ENCODE results near the gene MAPK11. TPM values are rescaled to one million over a fixed set of nuclear protein-coding genes. Genes with fewer than 3 reads are reported as not detected.

The MAPK11 gene
- polyA plus RNA-seq, 1 donor (not counting 4 experiments of a cell fraction or from before 2014, with no cell fraction given): 4.6 TPM

GRCh38 chr22:50303848-50304527, 33.8 kb upstream of the MAPK11 start:
- H3K27me3 ChIP-seq (ENCODE audit: control insufficient read depth, extremely low read depth, insufficient read depth, low read length): no peaks in the 10 kb centered on the region
- TF ChIP-seq CTCF (optimal IDR thresholded peaks at IDR 0.05 in 1 of 3, IDR thresholded peaks at IDR 0.05 in 1 of 3, conservative IDR thresholded peaks at IDR 0.05 in 1 of 3; ENCODE audit: extremely low read depth in 1 of 3, insufficient read depth in 2 of 3, low read length in 3 of 3) (no peak), EZH2 (IDR thresholded peaks at IDR 0.05; ENCODE audit: low read length) (no peak)
- FAIRE-seq (peak; percentile 32), DNase-seq (ENCODE audit: low read depth, low spot score) (no peak)
- peaks cover 5% of the 10 kb centered on the region for H3K9me1 ChIP-seq (ENCODE audit: control insufficient read depth, extremely low read depth, insufficient read depth, low read length)
- no peak overlapping the region for H2AFZ ChIP-seq (ENCODE audit: control insufficient read depth, low read length)
- dilution Hi-C loops (cut with MboI; ENCODE audit: extremely low pct_ligation_motif_present, low sequenced_read_pairs): no loop called here
- peak overlapping the region; percentile 95 for H3K4me2 ChIP-seq (ENCODE audit: control insufficient read depth, extremely low read depth, insufficient read depth, low read depth, low read length)
- H3K79me2 ChIP-seq (ENCODE audit: control insufficient read depth, insufficient read depth, low read length): peaks cover 71% of the 10 kb centered on the region
- H3K4me1 ChIP-seq (ENCODE audit: control insufficient read depth, extremely low read depth, insufficient read depth, low read length): peaks cover 56% of the 10 kb centered on the region
- H3K27ac ChIP-seq (ENCODE audit: control insufficient read depth, insufficient read depth, low read length): peak overlapping the region; percentile 86
- H3K4me3 ChIP-seq (ENCODE audit: control insufficient read depth in 2 of 3, extremely low read depth in 1 of 3, insufficient read depth in 2 of 3, low read depth in 1 of 3, low read length in 3 of 3): peak overlapping the region in 2 of 3 experiments; percentile 51 to 61
- peaks cover 7% of the 10 kb centered on the region for H4K20me1 ChIP-seq (ENCODE audit: control insufficient read depth, extremely low read depth, insufficient read depth, low read length)
- peak overlapping the region; percentile 83 for H3K9ac ChIP-seq (ENCODE audit: control insufficient read depth, extremely low read depth, insufficient read depth, low read length)
- H3K9me3 ChIP-seq (ENCODE audit: control insufficient read depth, low read depth, low read length): no peaks in the 10 kb centered on the region
- H3K36me3 ChIP-seq (ENCODE audit: control insufficient read depth in 2 of 2, extremely low read depth in 1 of 2, insufficient read depth in 2 of 2, low read length in 2 of 2): peaks cover 0 to 2% of the 10 kb centered on the region in 2 experiments

GRCh38 chr22:50303515-50303847, 33.3 kb upstream of the MAPK11 start:
- Histone ChIP-seq H3K36me3 (ENCODE audit: control insufficient read depth in 2 of 2, extremely low read depth in 1 of 2, insufficient read depth in 2 of 2, low read length in 2 of 2) (peaks cover 0 to 2% of the 10 kb centered on the region in 2 experiments), H4K20me1 (ENCODE audit: control insufficient read depth, extremely low read depth, insufficient read depth, low read length) (peaks cover 7% of the 10 kb centered on the region)

More at GRCh38 chr22:50303515-50303847, 33.3 kb upstream of the MAPK11 start:
- peaks cover 5% of the 10 kb centered on the region for H3K9me1 ChIP-seq (ENCODE audit: control insufficient read depth, extremely low read depth, insufficient read depth, low read length)
- dilution Hi-C loops (cut with MboI; ENCODE audit: extremely low pct_ligation_motif_present, low sequenced_read_pairs): no loop called here
- no peaks in the 10 kb centered on the region for H3K9me3 ChIP-seq (ENCODE audit: control insufficient read depth, low read depth, low read length)
- peaks cover 76% of the 10 kb centered on the region for H3K79me2 ChIP-seq (ENCODE audit: control insufficient read depth, insufficient read depth, low read length)
- DNase-seq (ENCODE audit: low read depth, low spot score): no peak
- H3K27me3 ChIP-seq (ENCODE audit: control insufficient read depth, extremely low read depth, insufficient read depth, low read length): no peaks in the 10 kb centered on the region
- no peak overlapping the region for H2AFZ ChIP-seq (ENCODE audit: control insufficient read depth, low read length)
- H3K4me3 ChIP-seq (ENCODE audit: control insufficient read depth in 2 of 3, extremely low read depth in 1 of 3, insufficient read depth in 2 of 3, low read depth in 1 of 3, low read length in 3 of 3): peak overlapping the region in 1 of 3 experiments; percentile 61
- H3K4me1 ChIP-seq (ENCODE audit: control insufficient read depth, extremely low read depth, insufficient read depth, low read length): peaks cover 56% of the 10 kb centered on the region
- no peak for FAIRE-seq
- TF ChIP-seq EZH2 (IDR thresholded peaks at IDR 0.05; ENCODE audit: low read length) (no peak), CTCF (optimal IDR thresholded peaks at IDR 0.05 in 1 of 3, IDR thresholded peaks at IDR 0.05 in 1 of 3, conservative IDR thresholded peaks at IDR 0.05 in 1 of 3; ENCODE audit: extremely low read depth in 1 of 3, insufficient read depth in 2 of 3, low read length in 3 of 3) (no peak)
- peak overlapping the region; percentile 83 for H3K9ac ChIP-seq (ENCODE audit: control insufficient read depth, extremely low read depth, insufficient read depth, low read length)
- H3K4me2 ChIP-seq (ENCODE audit: control insufficient read depth, extremely low read depth, insufficient read depth, low read depth, low read length): peak overlapping the region; percentile 95
- peak overlapping the region; percentile 86 for H3K27ac ChIP-seq (ENCODE audit: control insufficient read depth, insufficient read depth, low read length)

All from keratinocyte (primary cell).